HG03135 (cell line): ENCODE data around the gene TXNDC15.
"Not testable (repeated sequence)": the region's sequence is repeated elsewhere in the genome, so short reads cannot be mapped to it uniquely, and the experiment has no call there.

Source experiments
- ATAC-seq: cut with Tn5 transposase; IDR thresholded peaks from one replicate; pipeline ENCODE4 v1.9.1; 2021; ENCODE audit warnings: mild to moderate bottlenecking, moderate library complexity; ENCODE audit not compliant: unreplicated experiment

Gene TXNDC15

GRCh38 chr5:134873987-134874830, at the start of gene TXNDC15:
Gene TXNDC15 (plus strand): TSS chr5:134874371. CDS start chr5:134874428, 57 bp downstream.
- ATAC-seq, result peak; percentile 82

- no peak for ATAC-seq
These were observed 49.5 kb upstream of the TXNDC15 start for GRCh38 chr5:134824681-134825080.

- no peak for ATAC-seq
These were observed 49.0 kb upstream of the TXNDC15 start for GRCh38 chr5:134825212-134825611.

- ATAC-seq, result no peak
These were observed 40.7 kb upstream of the TXNDC15 start for GRCh38 chr5:134833340-134834032.

GRCh38 chr5:134835623-134836022, 38.5 kb upstream of the TXNDC15 start:
- no peak for ATAC-seq

- ATAC-seq, result no peak
These were observed 36.5 kb upstream of the TXNDC15 start for GRCh38 chr5:134837530-134838181.

GRCh38 chr5:134838361-134838760, 35.8 kb upstream of the TXNDC15 start:
- ATAC-seq, result not testable (repeated sequence)

- ATAC-seq, result no peak
These were observed 33.4 kb upstream of the TXNDC15 start for GRCh38 chr5:134840811-134841210.

- no peak for ATAC-seq
These were observed 29.9 kb upstream of the TXNDC15 start for GRCh38 chr5:134844252-134844651.

GRCh38 chr5:134845335-134845851, 28.8 kb upstream of the TXNDC15 start:
- ATAC-seq, result no peak

- ATAC-seq, result peak; percentile 92
These were observed 28.1 kb upstream of the TXNDC15 start, which contains the start of gene C5orf24 for GRCh38 chr5:134845852-134846640. Gene C5orf24 (plus strand): TSS chr5:134845968. CDS start chr5:134854901, 8,933 bp downstream.

GRCh38 chr5:134846641-134846960, 27.6 kb upstream of the TXNDC15 start:
- no peak for ATAC-seq

GRCh38 chr5:134849434-134849933, 24.7 kb upstream of the TXNDC15 start:
- not testable (repeated sequence) for ATAC-seq

- ATAC-seq, result no peak
These were observed 22.8 kb upstream of the TXNDC15 start for GRCh38 chr5:134851307-134851923.

GRCh38 chr5:134856465-134856864, 17.7 kb upstream of the TXNDC15 start:
- not testable (repeated sequence) for ATAC-seq

GRCh38 chr5:134857401-134857800, 16.8 kb upstream of the TXNDC15 start:
- no peak for ATAC-seq

GRCh38 chr5:134864707-134865106, 9.5 kb upstream of the TXNDC15 start:
- no peak for ATAC-seq

GRCh38 chr5:134873494-134873893, 677 bp upstream of the TXNDC15 start:
- ATAC-seq, result no peak

- ATAC-seq, result peak; percentile 23
These were observed 872 bp downstream of the TXNDC15 start for GRCh38 chr5:134874831-134875655.
